H1 (cell line): ENCODE data around the gene SLC52A1. TPM values are rescaled to one million over a fixed set of nuclear protein-coding genes. Genes with fewer than 3 reads are reported as not detected.

Experiments used
- CTCF ChIA-PET: fragments of 300-600 bp; sonication (Branson Sonifier 250); formaldehyde crosslinking; loops from one replicate; lab custom pipeline; 2021; ENCODE audit not compliant: partially characterized antibody; lab: Charles Lee
- POLR2A ChIA-PET: fragments of 300-600 bp; sonication (Branson Sonifier 250); formaldehyde crosslinking; loops from one replicate; lab custom pipeline; 2021; ENCODE audit warnings: inconsistent platforms; ENCODE audit not compliant: partially characterized antibody; lab: Charles Lee
- DNase-seq, 2 experiments: peaks; one replicate each; pipeline versions ENCODE4 v3.0.0 to v3.0.0-alpha.2; 2010 to 2022; ENCODE audit warnings: low spot score in 2 of 2, low read depth in 1 of 2, mixed read lengths in 1 of 2
- FAIRE-seq: peaks from 2 replicates; lab custom pipeline; 2011; peaks lifted over from hg19 to GRCh38; lab: Jason Lieb, UNC
- H2AFZ ChIP-seq: 2 replicates; pipeline ENCODE4 v1.8.1; 2012; ENCODE audit warnings: low read length, inconsistent platforms
- H2AK5ac ChIP-seq: 2 replicates; pipeline ENCODE4 v1.6.1; 2013; ENCODE audit warnings: low read depth, low read length
- H2BK120ac ChIP-seq: replicated peaks from 2 replicates; pipeline ENCODE3; 2013; ENCODE audit warnings: low read depth, low read length, inconsistent platforms
- H2BK12ac ChIP-seq: 2 replicates; pipeline ENCODE4 v1.6.1; 2013; ENCODE audit warnings: low read depth, low read length
- H2BK15ac ChIP-seq: 2 replicates; pipeline ENCODE4 v1.6.1; 2013; ENCODE audit warnings: low read length
- H2BK20ac ChIP-seq: 2 replicates; pipeline ENCODE4 v1.6.1; 2013; ENCODE audit warnings: low read length
- H2BK5ac ChIP-seq: 2 replicates; pipeline ENCODE4 v1.6.1; 2013; ENCODE audit warnings: low read depth, low read length
- H3K14ac ChIP-seq: 2 replicates; pipeline ENCODE4 v1.6.1; 2013; ENCODE audit warnings: inconsistent platforms; ENCODE audit not compliant: insufficient read length
- H3K18ac ChIP-seq: 2 replicates; pipeline ENCODE4 v1.6.1; 2013; ENCODE audit warnings: low read length; ENCODE audit errors: extremely low read depth
- H3K23ac ChIP-seq: 2 replicates; pipeline ENCODE4 v1.6.1; 2013; ENCODE audit warnings: inconsistent platforms; ENCODE audit not compliant: insufficient read length
- H3K23me2 ChIP-seq: 2 replicates; pipeline ENCODE4 v1.6.1; 2013; ENCODE audit warnings: low read depth, low read length
- H3K27ac ChIP-seq: 2 replicates; pipeline ENCODE4 v1.6.1; 2011; ENCODE audit warnings: low read depth, low read length, inconsistent platforms
- H3K27me3 ChIP-seq, 4 experiments: replicated peaks in 1 of 4; 1 replicate in 1 of 4; 2 replicates in 3 of 4; pipeline versions ENCODE4 v1.6.1 to v1.8.1; 2011 to 2013; ENCODE audit warnings: low read length in 3 of 4, mild to moderate bottlenecking in 3 of 4, inconsistent platforms in 2 of 4, mixed read lengths in 2 of 4, moderate library complexity in 1 of 4; ENCODE audit not compliant: control insufficient read depth in 3 of 4, insufficient read depth in 3 of 4; ENCODE audit errors: extremely low read depth in 1 of 4
- H3K36me3 ChIP-seq, 4 experiments: 2 replicates each; pipeline versions ENCODE4 v1.6.1 to v1.8.1; 2011 to 2013; ENCODE audit warnings: mild to moderate bottlenecking in 4 of 4, low read length in 3 of 4, moderate library complexity in 2 of 4, control low read depth in 1 of 4, inconsistent platforms in 1 of 4; ENCODE audit not compliant: insufficient read depth in 4 of 4, control insufficient read depth in 2 of 4
- H3K4ac ChIP-seq: replicated peaks from 2 replicates; pipeline ENCODE3; 2013; ENCODE audit warnings: low read length, low read depth, mixed read lengths, inconsistent platforms; ENCODE audit not compliant: insufficient read length
- H3K4me1 ChIP-seq, 4 experiments: replicated peaks in 1 of 4; 1 replicate in 1 of 4; 2 replicates in 3 of 4; pipeline versions ENCODE4 v1.6.1 to v1.8.1; 2011 to 2013; ENCODE audit warnings: low read length in 3 of 4, inconsistent platforms in 2 of 4, mixed read lengths in 1 of 4; ENCODE audit not compliant: insufficient read depth in 4 of 4, control insufficient read depth in 3 of 4
- H3K4me2 ChIP-seq, 2 experiments: 2 replicates each; pipeline versions ENCODE4 v1.6.1 to v1.8.1; 2011 to 2013; ENCODE audit warnings: low read depth in 2 of 2, low read length in 2 of 2, control low read depth in 1 of 2, inconsistent platforms in 1 of 2, mild to moderate bottlenecking in 1 of 2; ENCODE audit not compliant: insufficient read depth in 1 of 2
- H3K4me3 ChIP-seq, 4 experiments: fragments of 200-600, 300-600 bp in 1 of 4; sonication (generic), shearing (Covaris generic), sonication (Bioruptor Twin) in 1 of 4; 2 replicates each; pipeline versions ENCODE4 v1.5.1 to v1.8.1; 2011 to 2016; ENCODE audit warnings: low read length in 4 of 4, low read depth in 3 of 4, control low read depth in 2 of 4, inconsistent platforms in 2 of 4, mild to moderate bottlenecking in 2 of 4, mixed read lengths in 1 of 4, moderate library complexity in 1 of 4; ENCODE audit not compliant: insufficient read depth in 2 of 4; ENCODE audit errors: extremely low read depth in 1 of 4
- H3K56ac ChIP-seq: replicated peaks from 2 replicates; pipeline ENCODE3; 2013; ENCODE audit warnings: low read depth, mild to moderate bottlenecking, mixed read lengths, low read length, inconsistent platforms; ENCODE audit not compliant: insufficient read length
- H3K79me1 ChIP-seq: 2 replicates; pipeline ENCODE4 v1.6.1; 2013; ENCODE audit warnings: low read depth, low read length, control low read depth
- H3K79me2 ChIP-seq, 2 experiments: 2 replicates each; pipeline versions ENCODE4 v1.6.1 to v1.8.1; 2012 to 2013; ENCODE audit warnings: low read length in 2 of 2, mild to moderate bottlenecking in 2 of 2, inconsistent platforms in 1 of 2; ENCODE audit not compliant: insufficient read depth in 2 of 2, control insufficient read depth in 1 of 2
- H3K9ac ChIP-seq, 4 experiments: replicated peaks in 1 of 4; 1 replicate in 1 of 4; 2 replicates in 3 of 4; pipeline versions ENCODE4 v1.6.1 to v1.8.1; 2011 to 2013; ENCODE audit warnings: low read depth in 3 of 4, low read length in 3 of 4, control low read depth in 2 of 4, mild to moderate bottlenecking in 2 of 4, moderate library complexity in 2 of 4, inconsistent platforms in 1 of 4; ENCODE audit errors: extremely low read depth in 1 of 4
- H3K9me3 ChIP-seq, 2 experiments: 2 replicates each; pipeline versions ENCODE4 v1.6.1 to v1.8.1; 2012 to 2013; ENCODE audit warnings: mild to moderate bottlenecking in 2 of 2, moderate library complexity in 2 of 2, control low read depth in 1 of 2, inconsistent platforms in 1 of 2, low read depth in 1 of 2, low read length in 1 of 2, mixed read lengths in 1 of 2; ENCODE audit not compliant: insufficient read depth in 2 of 2
- H4K20me1 ChIP-seq, 2 experiments: replicated peaks in 1 of 2; 2 replicates each; pipeline versions ENCODE3 to v1.8.1; 2011 to 2013; ENCODE audit warnings: inconsistent platforms in 2 of 2, low read length in 2 of 2, mild to moderate bottlenecking in 1 of 2; ENCODE audit not compliant: insufficient read depth in 2 of 2, control insufficient read depth in 1 of 2
- H4K5ac ChIP-seq: 2 replicates; pipeline ENCODE4 v1.6.1; 2013; ENCODE audit warnings: low read length, low read depth, mixed read lengths, inconsistent platforms; ENCODE audit not compliant: insufficient read length
- H4K8ac ChIP-seq: 2 replicates; pipeline ENCODE4 v1.8.0; 2013; ENCODE audit warnings: mild to moderate bottlenecking, moderate library complexity, low read length, inconsistent platforms; ENCODE audit not compliant: insufficient read depth; ENCODE audit errors: extremely low read depth
- H4K91ac ChIP-seq: replicated peaks from 2 replicates; pipeline ENCODE3; 2013; ENCODE audit warnings: low read length, mixed read lengths, inconsistent platforms; ENCODE audit not compliant: insufficient read length
- CBX5 ChIP-seq: fragments of 300-800, 300-1000 bp; sonication (generic); IDR thresholded peaks from 2 replicates; pipeline ENCODE4 v1.7.1; 2016; ENCODE audit warnings: antibody characterized with exemption, low read length, low read depth
- POLR2A ChIP-seq, 2 experiments: IDR thresholded peaks; 1 replicate in 1 of 2; 2 replicates in 1 of 2; pipeline ENCODE4 v1.6.1; 2011; ENCODE audit warnings: low read depth in 2 of 2, low read length in 2 of 2, mild to moderate bottlenecking in 2 of 2; ENCODE audit errors: control extremely low read depth in 1 of 2
- SAP30 ChIP-seq: fragments of 300-600 bp; sonication (generic); IDR thresholded peaks from 2 replicates; pipeline ENCODE4 v1.7.1; 2012; ENCODE audit warnings: low read length, moderate library complexity, mild to moderate bottlenecking, inconsistent platforms; ENCODE audit not compliant: insufficient read depth, insufficient replicate concordance
- WGBS, 2 experiments: shearing (Covaris generic) in 1 of 2; methylation state at CpG; one replicate each; pipeline versions ENCODE4 v1.1.6 to v1.1.7; 2013 to 2015; ENCODE audit warnings: low lambda C conversion rate in 2 of 2, mixed read lengths in 2 of 2, inconsistent platforms in 1 of 2, low coverage in 1 of 2, missing lambda C conversion rate in 1 of 2; ENCODE audit not compliant: insufficient replicate concordance in 2 of 2, insufficient coverage in 1 of 2, insufficient read length in 1 of 2; ENCODE audit errors: extremely low coverage in 1 of 2, missing lambda C conversion rate in 1 of 2; 5-methylcytosine and 5-hydroxymethylcytosine counted together
- polyA plus RNA-seq, 7 experiments: library from polyadenylated mRNA; depleted of rRNA in 3 of 7; stranded (reverse) in 5 of 7; unstranded in 2 of 7; fragments of >200 nt in 5 of 7; fragments of 200-250 nt in 2 of 7; gene quantifications; 1 replicate in 5 of 7; 2 replicates in 1 of 7; 4 replicates in 1 of 7; pipeline versions ENCODE4 v1.2.1 to v1.2.3, GENCODE V29; 2011 to 2013; ENCODE audit warnings: missing spikeins in 2 of 7, mixed read lengths in 2 of 7
- total RNA-seq: library from RNA; stranded (reverse); fragmentation: NEBNext Ultra II Directional; extraction: Animal tissue kit (Norgen Biotek cat#: 25700); gene quantifications from 2 replicates; pipeline ENCODE4 v1.2.1, GENCODE V29; 2021

The SLC52A1 gene
- total and polyA plus RNA-seq, 2 of the 8 experiments (the other 6 are each of a cell fraction or from before 2014, with no cell fraction given), result 0.61 to 0.67 TPM

DNA sequence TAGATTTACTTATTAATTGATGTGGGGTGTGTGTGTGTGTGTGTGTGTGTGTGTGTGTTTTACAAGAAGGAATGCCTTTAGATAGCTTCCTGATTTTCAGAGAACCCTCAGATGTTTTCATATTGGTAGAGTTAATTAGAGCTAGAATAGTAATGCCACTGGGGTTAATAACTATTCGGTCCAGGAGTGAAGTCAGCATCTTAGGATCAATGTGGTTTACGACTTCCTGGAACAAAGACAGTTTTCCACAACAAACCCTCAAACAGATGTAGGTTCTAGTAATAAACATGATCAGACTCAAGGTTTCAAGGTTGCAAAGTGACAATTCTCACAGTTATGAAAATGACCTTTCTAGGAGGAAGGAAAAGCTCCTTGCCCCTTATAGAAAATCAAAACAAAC, 12.2 kb upstream of the SLC52A1 start:
- H2BK15ac ChIP-seq, result no peak overlapping the region
- H3K27me3 ChIP-seq, result no peaks in the 10 kb centered on the region
- no peak overlapping the region for H2BK120ac ChIP-seq
- no peak overlapping the region for H2BK12ac ChIP-seq
- no peaks in the 10 kb centered on the region for H3K36me3 ChIP-seq
- H4K5ac ChIP-seq, result no peak overlapping the region
- no peak overlapping the region for H3K27ac ChIP-seq
- ChIA-PET POLR2A (interaction anchor here (0.9 kb wide), 1 partner anchor 12 kb away, joined by 4 read pairs; the partner anchor contains the start of gene SLC52A1), CTCF (interaction anchor here (0.6 to 2.7 kb wide), 4 partner anchors 15 to 149 kb away, joined by 4 to 14 read pairs (median 4); no protein-coding TSS in a partner anchor)
- no peak overlapping the region for H3K9ac ChIP-seq
- no peak overlapping the region for H3K4me3 ChIP-seq
- FAIRE-seq (no peak), DNase-seq (no peak)
- no peak overlapping the region for H2BK5ac ChIP-seq
- H3K79me1 ChIP-seq, result no peaks in the 10 kb centered on the region
- no peaks in the 10 kb centered on the region for H3K9me3 ChIP-seq
- H4K20me1 ChIP-seq, result no peaks in the 10 kb centered on the region
- no peak overlapping the region for H3K23ac ChIP-seq
- H3K56ac ChIP-seq, result no peak overlapping the region
- no peak overlapping the region for H2AK5ac ChIP-seq
- H3K14ac ChIP-seq, result no peak overlapping the region
- H3K4ac ChIP-seq, result no peak overlapping the region
- WGBS, 2 experiments, result 87% methylated on average over 2 of the region's 2 CpGs; no CpG with 5 or more reads in 1 of the 2 experiments
- no peak overlapping the region for H3K4me2 ChIP-seq
- H3K4me1 ChIP-seq, result no peaks in the 10 kb centered on the region
- H2AFZ ChIP-seq, result no peak overlapping the region
- H3K79me2 ChIP-seq, result no peaks in the 10 kb centered on the region
- H4K91ac ChIP-seq, result no peak overlapping the region
- H4K8ac ChIP-seq, result no peak overlapping the region
- H3K18ac ChIP-seq, result no peak overlapping the region
- no peaks in the 10 kb centered on the region for H3K23me2 ChIP-seq
- no peak overlapping the region for H2BK20ac ChIP-seq
- TF ChIP-seq CBX5 (no peak), SAP30 (no peak), POLR2A (IDR thresholded peaks at IDR 0.05; ENCODE audit: control extremely low read depth in 1 of 2, low read depth in 2 of 2, low read length in 2 of 2) (no peak)
- TF ChIP-seq, all 59 proteins: peak for 0
